Chondrocyte (in vitro differentiated cells): ENCODE data around the gene SNX9. TPM values are rescaled to one million over a fixed set of nuclear protein-coding genes. Genes with fewer than 3 reads are reported as not detected.

Experiments used
- DNase-seq: peaks from one replicate; pipeline ENCODE4 v3.0.0; 2021; ENCODE audit warnings: mixed read lengths, low spot score
- H3K27ac Mint-ChIP-seq: one replicate; pipeline ENCODE4 v1.8.0; 2021; ENCODE audit warnings: mild to moderate bottlenecking, moderate library complexity, mixed read lengths; ENCODE audit not compliant: unreplicated experiment
- H3K27me3 Mint-ChIP-seq: 2 replicates; pipeline ENCODE4 v1.8.0; 2021; ENCODE audit warnings: low read depth, mixed read lengths
- H3K36me3 Mint-ChIP-seq: 2 replicates; pipeline ENCODE4 v1.8.0; 2021; ENCODE audit warnings: low read depth, mixed read lengths
- H3K4me1 Mint-ChIP-seq: 2 replicates; pipeline ENCODE4 v1.8.0; 2021; ENCODE audit warnings: low read depth, mild to moderate bottlenecking, mixed read lengths
- H3K4me3 Mint-ChIP-seq: one replicate; pipeline ENCODE4 v1.8.0; 2021; ENCODE audit warnings: mild to moderate bottlenecking, moderate library complexity, mixed read lengths; ENCODE audit not compliant: unreplicated experiment
- H3K9me3 Mint-ChIP-seq: 2 replicates; pipeline ENCODE4 v1.8.0; 2021; ENCODE audit warnings: low read depth, mixed read lengths
- CTCF ChIP-seq: fragments of 200-600 bp; sonication (generic); IDR thresholded peaks from 2 replicates; pipeline ENCODE4 v1.5.0; 2021; ENCODE audit warnings: antibody characterized with exemption, mild to moderate bottlenecking, moderate library complexity
- total RNA-seq: library from RNA; stranded (reverse); gene quantifications from 3 replicates; pipeline ENCODE4 v1.2.1, GENCODE V29; 2021

Gene SNX9
- total RNA-seq, 1 donor from 2014 or later, result 43.9 TPM

DNA sequence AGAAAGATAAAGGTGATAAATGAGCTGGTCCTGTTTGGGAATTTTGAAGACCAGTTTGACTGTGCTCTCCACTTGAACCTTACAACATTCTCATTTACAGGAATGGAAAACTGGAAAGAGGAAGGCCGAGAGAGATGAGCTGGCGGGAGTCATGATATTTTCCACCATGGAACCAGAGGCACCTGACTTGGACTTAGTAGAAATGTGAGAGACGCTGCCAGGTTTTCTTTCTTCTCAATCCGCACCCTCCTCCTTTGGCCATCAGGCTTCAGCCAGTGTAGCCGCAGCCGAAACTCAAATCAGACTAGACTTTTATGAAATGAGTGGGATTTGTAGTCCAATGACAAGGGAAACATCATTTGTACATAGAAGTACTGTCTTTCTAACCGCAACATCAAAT, 104.0 kb downstream of the SNX9 start:
- Mint-ChIP-seq H3K27me3 (no peaks in the 10 kb centered on the region), H3K27ac (no peak overlapping the region), H3K4me1 (no peaks in the 10 kb centered on the region), H3K9me3 (no peaks in the 10 kb centered on the region), H3K4me3 (no peak overlapping the region), H3K36me3 (peaks cover 31% of the 10 kb centered on the region)
- no peak for DNase-seq
- no peak for TF ChIP-seq CTCF

DNA sequence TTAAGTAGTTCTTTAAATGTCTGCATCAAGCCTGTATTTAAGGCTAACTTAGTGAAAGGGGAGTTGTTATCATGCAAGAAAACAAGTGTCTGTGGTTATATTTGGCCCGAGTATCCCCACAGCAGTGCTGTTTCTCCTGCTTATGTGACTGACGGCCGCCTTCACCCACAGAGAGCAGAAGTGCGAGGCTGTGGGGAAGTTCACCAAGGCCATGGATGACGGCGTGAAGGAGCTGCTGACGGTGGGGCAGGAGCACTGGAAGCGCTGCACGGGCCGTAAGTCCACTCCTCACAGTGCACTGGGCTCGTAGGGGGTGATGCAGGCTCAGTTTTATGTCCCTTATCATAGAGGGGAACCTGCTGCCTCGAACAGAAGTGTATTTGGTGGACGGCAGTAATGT, 105.4 kb downstream of the SNX9 start:
- peaks cover 35% of the 10 kb centered on the region for H3K36me3 Mint-ChIP-seq
- no peaks in the 10 kb centered on the region for H3K4me1 Mint-ChIP-seq
- no peak for TF ChIP-seq CTCF
- H3K27me3 Mint-ChIP-seq, result no peaks in the 10 kb centered on the region
- H3K9me3 Mint-ChIP-seq, result no peaks in the 10 kb centered on the region
- no peak overlapping the region for H3K4me3 Mint-ChIP-seq
- no peak for DNase-seq
- H3K27ac Mint-ChIP-seq, result no peak overlapping the region

DNA sequence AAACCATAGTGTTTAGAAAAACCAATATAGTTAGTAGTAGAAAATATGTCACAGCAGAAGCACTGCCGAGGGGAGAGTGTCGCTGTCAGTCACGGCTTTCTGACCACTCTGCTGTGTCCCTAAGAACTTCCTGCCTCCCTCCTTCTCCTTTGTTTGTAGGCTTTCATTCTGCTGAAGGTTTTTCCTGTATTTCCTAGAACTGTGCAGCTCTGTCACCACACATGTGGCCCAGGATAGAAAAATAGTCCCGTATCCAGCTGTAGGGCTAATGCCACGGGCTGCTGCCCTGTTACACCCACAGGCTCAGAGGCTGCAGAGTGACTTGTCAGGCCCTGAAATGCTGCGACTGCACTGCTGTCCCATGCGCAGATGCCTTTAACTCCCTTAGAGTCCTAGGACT, 106.0 kb downstream of the SNX9 start:
- H3K27ac Mint-ChIP-seq, result no peak overlapping the region

DNA sequence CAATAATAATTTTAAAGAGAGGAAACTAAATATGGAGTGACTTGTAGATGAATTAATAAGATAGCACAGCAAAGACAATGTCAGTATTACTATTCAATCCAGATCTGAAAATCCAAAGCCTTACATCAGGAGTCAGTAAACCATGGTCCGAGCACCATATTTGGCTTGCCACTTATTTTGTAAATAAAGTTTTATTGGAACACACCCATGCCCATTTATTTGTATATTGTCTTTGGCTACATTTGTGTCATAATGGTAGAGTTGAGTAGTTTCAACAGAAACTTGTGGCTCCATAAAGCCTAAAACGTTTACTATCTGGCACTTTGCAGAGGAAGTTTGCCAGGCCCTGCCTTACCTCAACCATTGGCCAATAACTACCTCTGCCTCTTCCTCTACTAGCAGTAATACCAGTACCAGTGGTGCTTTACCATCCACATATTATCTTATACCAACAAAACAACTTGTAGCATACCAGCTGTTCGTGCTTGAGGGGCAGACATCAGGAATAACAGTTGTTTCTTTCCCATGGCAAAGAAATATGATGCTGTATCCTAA, 106.8 kb downstream of the SNX9 start:
- peaks cover 29% of the 10 kb centered on the region for H3K36me3 Mint-ChIP-seq
- no peak for DNase-seq
- no peaks in the 10 kb centered on the region for H3K27me3 Mint-ChIP-seq
- no peak for TF ChIP-seq CTCF
- H3K9me3 Mint-ChIP-seq, result no peaks in the 10 kb centered on the region
- no peaks in the 10 kb centered on the region for H3K4me1 Mint-ChIP-seq
- no peak overlapping the region for H3K27ac Mint-ChIP-seq
- no peak overlapping the region for H3K4me3 Mint-ChIP-seq

More for the DNA sequence above, 106.0 kb downstream of the SNX9 start:
- H3K9me3 Mint-ChIP-seq, result no peaks in the 10 kb centered on the region
- peaks cover 32% of the 10 kb centered on the region for H3K36me3 Mint-ChIP-seq
- no peak for DNase-seq
- H3K4me3 Mint-ChIP-seq, result no peak overlapping the region
- no peak for TF ChIP-seq CTCF
- no peaks in the 10 kb centered on the region for H3K27me3 Mint-ChIP-seq
- no peaks in the 10 kb centered on the region for H3K4me1 Mint-ChIP-seq

GRCh38 chr6:157935786-157936185, 112.7 kb downstream of the SNX9 start:
- Mint-ChIP-seq H3K9me3 (no peaks in the 10 kb centered on the region), H3K4me1 (no peaks in the 10 kb centered on the region), H3K36me3 (peaks cover 35% of the 10 kb centered on the region), H3K27me3 (no peaks in the 10 kb centered on the region), H3K27ac (no peak overlapping the region), H3K4me3 (no peak overlapping the region)
- DNase-seq, result no peak
- no peak for TF ChIP-seq CTCF
